Measurements from ENCODE around the gene MECP2.

GRCh38 chrX:154030266-154030665 is 67.3 kb downstream of the MECP2 start:
- TF ChIP-seq CTCF (IDR thresholded peaks at IDR 0.05), result no peak
- no peak for TF ChIP-seq POLR2A (IDR thresholded peaks at IDR 0.05)
